ENCODE data around the gene CNIH2.

Gene CNIH2

DNA sequence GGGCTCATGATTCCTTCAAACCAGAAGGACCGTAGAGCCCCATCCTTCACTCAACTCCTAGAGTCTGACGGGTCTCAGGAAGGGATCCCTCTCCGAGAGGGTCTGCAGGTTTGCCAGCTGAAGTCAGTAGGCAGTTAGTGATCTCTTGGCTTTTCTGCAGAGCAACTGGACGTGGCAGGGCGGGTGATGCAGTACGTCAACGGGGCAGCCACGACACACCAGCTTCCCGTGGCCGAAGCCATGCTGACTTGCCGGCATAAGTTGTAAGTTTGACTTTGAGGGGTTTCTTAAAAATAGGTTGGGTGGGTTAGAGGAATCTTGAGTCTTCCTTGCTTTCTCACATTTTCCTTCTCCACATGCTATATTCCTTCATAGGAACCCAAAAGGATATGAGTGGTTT lies 42.8 kb upstream of the CNIH2 start:
- ChIA-PET CTCF (no interaction called here), POLR2A (no interaction called here)
- Histone ChIP-seq H3K27me3 (replicated peaks in 2 of 5; ENCODE audit: control insufficient read depth in 4 of 5, insufficient read depth in 5 of 5, low read length in 4 of 5) (no peaks in the 10 kb centered on the region), H3K4me3 (ENCODE audit: control insufficient read depth in 1 of 7, extremely low read depth in 1 of 7, insufficient read depth in 4 of 7, low read depth in 2 of 7, low read length in 6 of 7) (no peak overlapping the region), H3K4me1 (ENCODE audit: control extremely low read depth in 1 of 4, control insufficient read depth in 4 of 4, insufficient read depth in 4 of 4, low read length in 3 of 4) (peaks cover 0 to 1% (median 0%) of the 10 kb centered on the region in 4 experiments), H3K9me3 (ENCODE audit: control extremely low read depth in 1 of 5, control insufficient read depth in 4 of 5, insufficient read depth in 2 of 5, low read depth in 1 of 5, low read length in 4 of 5) (no peaks in the 10 kb centered on the region), H3K36me3 (ENCODE audit: control insufficient read depth in 4 of 4, insufficient read depth in 4 of 4, low read length in 3 of 4) (peaks cover 20 to 93% (median 57%) of the 10 kb centered on the region in 4 experiments), H3K27ac (ENCODE audit: insufficient read depth in 1 of 2, low read depth in 1 of 2, low read length in 2 of 2, poor library complexity in 1 of 2, severe bottlenecking in 2 of 2) (no peak overlapping the region)
- WGBS (ENCODE audit: insufficient coverage), result 98% methylated on average over 8 of the region's 11 CpGs
- DNase-seq, result no peak

DNA sequence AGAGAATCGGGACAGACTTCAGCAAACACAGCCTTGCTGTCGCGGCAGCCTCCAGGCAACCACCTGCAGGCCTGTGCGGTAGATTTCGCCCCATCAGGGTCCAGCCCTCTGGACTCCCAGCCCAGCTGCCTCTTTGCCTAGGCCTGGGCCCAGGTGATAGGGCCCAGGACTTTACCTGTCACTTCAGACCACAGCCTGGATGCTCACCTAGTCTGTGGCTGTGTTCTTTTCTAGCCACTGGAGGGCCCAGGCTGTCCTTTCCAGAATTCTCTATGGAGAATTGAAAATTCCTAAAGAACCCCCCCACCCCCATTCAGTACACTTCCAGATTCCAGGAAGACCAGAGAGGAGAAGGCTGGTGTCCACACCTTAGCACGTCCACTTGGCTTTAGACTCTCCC lies 40.1 kb upstream of the CNIH2 start:
- Histone ChIP-seq H3K27me3 (replicated peaks in 2 of 5; ENCODE audit: control insufficient read depth in 4 of 5, insufficient read depth in 5 of 5, low read length in 4 of 5) (no peaks in the 10 kb centered on the region), H3K4me1 (ENCODE audit: control extremely low read depth in 1 of 4, control insufficient read depth in 4 of 4, insufficient read depth in 4 of 4, low read length in 3 of 4) (peaks cover 0 to 4% (median 0%) of the 10 kb centered on the region in 4 experiments), H3K4me3 (ENCODE audit: control insufficient read depth in 1 of 7, extremely low read depth in 1 of 7, insufficient read depth in 4 of 7, low read depth in 2 of 7, low read length in 6 of 7) (no peak overlapping the region), H3K36me3 (ENCODE audit: control insufficient read depth in 4 of 4, insufficient read depth in 4 of 4, low read length in 3 of 4) (peaks cover 21 to 93% (median 57%) of the 10 kb centered on the region in 4 experiments), H3K9me3 (ENCODE audit: control extremely low read depth in 1 of 5, control insufficient read depth in 4 of 5, insufficient read depth in 2 of 5, low read depth in 1 of 5, low read length in 4 of 5) (no peaks in the 10 kb centered on the region), H3K27ac (ENCODE audit: insufficient read depth in 1 of 2, low read depth in 1 of 2, low read length in 2 of 2, poor library complexity in 1 of 2, severe bottlenecking in 2 of 2) (no peak overlapping the region)
- no peak for DNase-seq
- WGBS (ENCODE audit: insufficient coverage), result 96% methylated on average over 5 of the region's 6 CpGs
- POLR2A ChIA-PET, result no interaction called here
- CTCF ChIA-PET, result interaction anchor here (1.0 to 2.0 kb wide), 3 partner anchors 13 to 21 kb away, joined by 3 to 5 read pairs (median 5); no protein-coding TSS in a partner anchor

GRCh38 chr11:66238786-66239413 lies 39.1 kb upstream of the CNIH2 start:
- no peaks in the 10 kb centered on the region for H3K9me3 ChIP-seq (ENCODE audit: control extremely low read depth in 1 of 5, control insufficient read depth in 4 of 5, insufficient read depth in 2 of 5, low read depth in 1 of 5, low read length in 4 of 5)
- peaks cover 0 to 4% (median 0%) of the 10 kb centered on the region in 4 experiments for H3K4me1 ChIP-seq (ENCODE audit: control extremely low read depth in 1 of 4, control insufficient read depth in 4 of 4, insufficient read depth in 4 of 4, low read length in 3 of 4)
- ChIA-PET CTCF (interaction anchor here (0.8 to 2.0 kb wide), 5 partner anchors 15 to 41 kb away, joined by 3 to 5 read pairs (median 3); no protein-coding TSS in a partner anchor), POLR2A (no interaction called here)
- H3K27me3 ChIP-seq (replicated peaks in 2 of 5; ENCODE audit: control insufficient read depth in 4 of 5, insufficient read depth in 5 of 5, low read length in 4 of 5), result no peaks in the 10 kb centered on the region
- 90% methylated on average over 11 of the region's 17 CpGs for WGBS (ENCODE audit: insufficient coverage)
- H3K36me3 ChIP-seq (ENCODE audit: control insufficient read depth in 4 of 4, insufficient read depth in 4 of 4, low read length in 3 of 4), result peaks cover 21 to 93% (median 53%) of the 10 kb centered on the region in 4 experiments
- H3K27ac ChIP-seq (ENCODE audit: insufficient read depth in 1 of 2, low read depth in 1 of 2, low read length in 2 of 2, poor library complexity in 1 of 2, severe bottlenecking in 2 of 2), result no peak overlapping the region
- no peak for DNase-seq
- H3K4me3 ChIP-seq (ENCODE audit: control insufficient read depth in 1 of 7, extremely low read depth in 1 of 7, insufficient read depth in 4 of 7, low read depth in 2 of 7, low read length in 6 of 7), result no peak overlapping the region

- Histone ChIP-seq H3K9me3 (ENCODE audit: control extremely low read depth in 1 of 5, control insufficient read depth in 4 of 5, insufficient read depth in 2 of 5, low read depth in 1 of 5, low read length in 4 of 5) (no peaks in the 10 kb centered on the region), H3K27ac (ENCODE audit: insufficient read depth in 1 of 2, low read depth in 1 of 2, low read length in 2 of 2, poor library complexity in 1 of 2, severe bottlenecking in 2 of 2) (no peak overlapping the region), H3K4me3 (ENCODE audit: control insufficient read depth in 1 of 7, extremely low read depth in 1 of 7, insufficient read depth in 4 of 7, low read depth in 2 of 7, low read length in 6 of 7) (no peak overlapping the region), H3K36me3 (ENCODE audit: control insufficient read depth in 4 of 4, insufficient read depth in 4 of 4, low read length in 3 of 4) (peaks cover 22 to 89% (median 49%) of the 10 kb centered on the region in 4 experiments), H3K4me1 (ENCODE audit: control extremely low read depth in 1 of 4, control insufficient read depth in 4 of 4, insufficient read depth in 4 of 4, low read length in 3 of 4) (peaks cover 0 to 4% (median 0%) of the 10 kb centered on the region in 4 experiments), H3K27me3 (replicated peaks in 2 of 5; ENCODE audit: control insufficient read depth in 4 of 5, insufficient read depth in 5 of 5, low read length in 4 of 5) (no peaks in the 10 kb centered on the region)
- POLR2A ChIA-PET, result no interaction called here
- 77% methylated on average over 3 of the region's 3 CpGs for WGBS (ENCODE audit: insufficient coverage)
- no peak for DNase-seq
- CTCF ChIA-PET, result interaction anchor here (1.2 kb wide), 2 partner anchors 19 to 41 kb away, joined by 3 to 4 read pairs; no protein-coding TSS in a partner anchor
These were observed 38.5 kb upstream of the CNIH2 start for GRCh38 chr11:66239511-66239910.

DNA sequence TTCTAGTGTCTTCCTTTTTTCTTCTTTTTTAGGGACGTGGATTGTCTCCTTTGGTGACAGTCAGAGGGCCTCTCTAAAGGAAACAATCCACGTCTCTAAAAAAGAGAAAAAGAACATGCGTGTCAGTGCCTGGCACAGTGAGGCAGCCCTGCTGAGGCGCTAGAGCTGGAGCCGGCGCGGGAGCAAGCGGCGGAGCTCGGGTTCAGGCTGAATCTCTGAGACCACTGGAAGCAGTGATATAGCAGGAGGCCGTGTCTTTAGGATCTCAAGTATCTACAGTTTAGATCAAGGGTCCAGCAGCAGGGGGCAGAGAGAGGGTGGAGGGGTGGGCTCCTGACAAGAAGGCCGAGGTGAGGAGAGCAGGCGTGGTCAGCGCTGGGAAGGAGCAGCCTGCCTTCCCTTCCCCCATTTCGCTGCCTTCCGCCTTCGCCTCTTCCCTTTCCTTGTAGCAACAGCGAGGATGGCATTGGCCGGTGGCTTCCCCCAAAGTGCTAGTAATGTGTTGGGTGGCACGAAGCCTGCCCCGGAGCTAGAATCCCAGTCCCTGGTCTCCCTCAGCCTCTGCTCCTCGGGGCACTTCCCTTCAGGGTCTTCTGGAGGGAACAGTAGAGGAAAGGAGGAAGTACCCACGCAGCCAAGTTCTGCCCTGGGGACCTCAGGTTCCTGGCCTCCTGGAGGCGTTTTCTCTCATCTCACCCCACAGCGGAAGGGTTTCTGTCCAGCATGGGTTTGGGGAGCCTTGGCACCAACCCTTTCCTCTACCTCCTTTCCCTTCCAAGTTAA lies 37.8 kb upstream of the CNIH2 start:
- CTCF ChIA-PET, result interaction anchor here (0.9 to 1.7 kb wide), 7 partner anchors 11 to 62 kb away, joined by 3 to 6 read pairs (median 3); no protein-coding TSS in a partner anchor
- H3K36me3 ChIP-seq (ENCODE audit: control insufficient read depth in 4 of 4, insufficient read depth in 4 of 4, low read length in 3 of 4), result peaks cover 17 to 89% (median 49%) of the 10 kb centered on the region in 4 experiments
- POLR2A ChIA-PET, result no interaction called here
- no peak overlapping the region for H3K4me3 ChIP-seq (ENCODE audit: control insufficient read depth in 1 of 7, extremely low read depth in 1 of 7, insufficient read depth in 4 of 7, low read depth in 2 of 7, low read length in 6 of 7)
- H3K27me3 ChIP-seq (replicated peaks in 2 of 5; ENCODE audit: control insufficient read depth in 4 of 5, insufficient read depth in 5 of 5, low read length in 4 of 5), result no peaks in the 10 kb centered on the region
- no peak overlapping the region for H3K27ac ChIP-seq (ENCODE audit: insufficient read depth in 1 of 2, low read depth in 1 of 2, low read length in 2 of 2, poor library complexity in 1 of 2, severe bottlenecking in 2 of 2)
- 95% methylated on average over 19 of the region's 25 CpGs for whole genome bisulfite sequencing (ENCODE audit: insufficient coverage)
- H3K4me1 ChIP-seq (ENCODE audit: control extremely low read depth in 1 of 4, control insufficient read depth in 4 of 4, insufficient read depth in 4 of 4, low read length in 3 of 4), result peaks cover 0 to 4% (median 0%) of the 10 kb centered on the region in 4 experiments
- DNase-seq, result no peak
- no peaks in the 10 kb centered on the region for H3K9me3 ChIP-seq (ENCODE audit: control extremely low read depth in 1 of 5, control insufficient read depth in 4 of 5, insufficient read depth in 2 of 5, low read depth in 1 of 5, low read length in 4 of 5)

- Histone ChIP-seq H3K27me3 (replicated peaks in 2 of 5; ENCODE audit: control insufficient read depth in 4 of 5, insufficient read depth in 5 of 5, low read length in 4 of 5) (no peaks in the 10 kb centered on the region), H3K4me1 (ENCODE audit: control extremely low read depth in 1 of 4, control insufficient read depth in 4 of 4, insufficient read depth in 4 of 4, low read length in 3 of 4) (peaks cover 0 to 4% (median 0%) of the 10 kb centered on the region in 4 experiments), H3K36me3 (ENCODE audit: control insufficient read depth in 4 of 4, insufficient read depth in 4 of 4, low read length in 3 of 4) (peaks cover 15 to 85% (median 46%) of the 10 kb centered on the region in 4 experiments), H3K4me3 (ENCODE audit: control insufficient read depth in 1 of 7, extremely low read depth in 1 of 7, insufficient read depth in 4 of 7, low read depth in 2 of 7, low read length in 6 of 7) (no peak overlapping the region), H3K27ac (ENCODE audit: insufficient read depth in 1 of 2, low read depth in 1 of 2, low read length in 2 of 2, poor library complexity in 1 of 2, severe bottlenecking in 2 of 2) (no peak overlapping the region), H3K9me3 (ENCODE audit: control extremely low read depth in 1 of 5, control insufficient read depth in 4 of 5, insufficient read depth in 2 of 5, low read depth in 1 of 5, low read length in 4 of 5) (no peaks in the 10 kb centered on the region)
- ChIA-PET CTCF (interaction anchor here (0.9 to 1.7 kb wide), 6 partner anchors 11 to 61 kb away, joined by 3 to 6 read pairs (median 4); no protein-coding TSS in a partner anchor), POLR2A (no interaction called here)
- DNase-seq, result no peak
- 100% methylated on average over 3 of the region's 9 CpGs for WGBS (ENCODE audit: insufficient coverage)
These were observed 37.2 kb upstream of the CNIH2 start for GRCh38 chr11:66240781-66241136.
